AG10803 (cell line): ENCODE measurements around the gene RAB19.

ENCODE experiments used
- DNase-seq: peaks from one replicate; pipeline ENCODE4 v3.0.0; 2010; ENCODE audit warnings: low read depth
- H3K4me3 ChIP-seq: 2 replicates; pipeline ENCODE4 v1.5.1; 2011; ENCODE audit warnings: mild to moderate bottlenecking, low read length, control low read depth
- CTCF ChIP-seq: conservative IDR thresholded peaks from 2 replicates; pipeline ENCODE4 v1.5.1; 2011; ENCODE audit warnings: mild to moderate bottlenecking, low read length, control low read depth, inconsistent platforms

The RAB19 gene

GRCh38 chr7:140369294-140369693 is 34.6 kb upstream of the RAB19 start:
- no peak for DNase-seq
- no peak for TF ChIP-seq CTCF
- H3K4me3 ChIP-seq, result no peak overlapping the region

- no peak overlapping the region for H3K4me3 ChIP-seq
- DNase-seq, result no peak
- no peak for TF ChIP-seq CTCF
These were observed 28.5 kb upstream of the RAB19 start for GRCh38 chr7:140375323-140375722.

GRCh38 chr7:140375892-140376730 is 27.7 kb upstream of the RAB19 start:
- H3K4me3 ChIP-seq, result no peak overlapping the region
- no peak for DNase-seq
- no peak for TF ChIP-seq CTCF

GRCh38 chr7:140383954-140384713 is 19.7 kb upstream of the RAB19 start:
- H3K4me3 ChIP-seq, result no peak overlapping the region
- TF ChIP-seq CTCF, result no peak
- DNase-seq, result no peak

GRCh38 chr7:140384894-140385545 is 18.8 kb upstream of the RAB19 start:
- no peak overlapping the region for H3K4me3 ChIP-seq
- no peak for TF ChIP-seq CTCF
- no peak for DNase-seq

- no peak for DNase-seq
- no peak for TF ChIP-seq CTCF
- no peak overlapping the region for H3K4me3 ChIP-seq
These were observed 14.4 kb upstream of the RAB19 start for GRCh38 chr7:140389445-140389844.
